Hematopoietic multipotent progenitor cell treated with erythropoietin and hydrocortisone succinate and interleukin-3 and kit ligand, for 4 days (in vitro differentiated cells): ENCODE measurements around the gene MTCH1.
"Not testable (repeated sequence)": the region's sequence is repeated elsewhere in the genome, so short reads cannot be mapped to it uniquely, and the experiment has no call there.

Source experiments
- DNase-seq: peaks from one replicate; pipeline ENCODE4 v3.0.0-alpha.2; 2015

The MTCH1 gene

GRCh38 chr6:36947570-36948351 lies 38.2 kb downstream of the MTCH1 start:
- DNase-seq: no peak

- no peak for DNase-seq
These were observed 39.5 kb downstream of the MTCH1 start for GRCh38 chr6:36946526-36946925.

GRCh38 chr6:36945301-36945700 lies 40.7 kb downstream of the MTCH1 start:
- DNase-seq: no peak

GRCh38 chr6:36944650-36945049 lies 41.3 kb downstream of the MTCH1 start:
- DNase-seq: no peak

- not testable (repeated sequence) for DNase-seq
These were observed 43.7 kb downstream of the MTCH1 start for GRCh38 chr6:36942329-36942728.

- not testable (repeated sequence) for DNase-seq
These were observed 44.4 kb downstream of the MTCH1 start for GRCh38 chr6:36941561-36941960.

- no peak for DNase-seq
These were observed 46.0 kb downstream of the MTCH1 start for GRCh38 chr6:36940027-36940426.

GRCh38 chr6:36939005-36939404 lies 47.0 kb downstream of the MTCH1 start:
- DNase-seq: not testable (repeated sequence)

GRCh38 chr6:36938536-36938935 lies 47.5 kb downstream of the MTCH1 start:
- no peak for DNase-seq

- DNase-seq: no peak
These were observed 48.1 kb downstream of the MTCH1 start for GRCh38 chr6:36937896-36938295.

- DNase-seq: no peak
These were observed 49.2 kb downstream of the MTCH1 start for GRCh38 chr6:36936824-36937223.

- DNase-seq: no peak
These were observed 51.1 kb downstream of the MTCH1 start for GRCh38 chr6:36934901-36935300.

GRCh38 chr6:36933519-36933918 lies 52.5 kb downstream of the MTCH1 start:
- DNase-seq: no peak

GRCh38 chr6:36933102-36933501 lies 52.9 kb downstream of the MTCH1 start:
- DNase-seq: no peak

GRCh38 chr6:36930483-36930882 lies 55.5 kb downstream of the MTCH1 start:
- DNase-seq: no peak

- no peak for DNase-seq
These were observed 56.4 kb downstream of the MTCH1 start for GRCh38 chr6:36929607-36930006.

GRCh38 chr6:36929152-36929551 lies 56.8 kb downstream of the MTCH1 start:
- no peak for DNase-seq

- DNase-seq: no peak
These were observed 57.5 kb downstream of the MTCH1 start for GRCh38 chr6:36928547-36928918.

- DNase-seq: no peak
These were observed 58.1 kb downstream of the MTCH1 start for GRCh38 chr6:36927691-36928546.

- no peak for DNase-seq
These were observed 59.1 kb downstream of the MTCH1 start for GRCh38 chr6:36926708-36927513.

GRCh38 chr6:36925809-36926208 lies 60.2 kb downstream of the MTCH1 start:
- DNase-seq: no peak

GRCh38 chr6:36924778-36925374 lies 61.1 kb downstream of the MTCH1 start:
- no peak for DNase-seq

- no peak for DNase-seq
These were observed 61.9 kb downstream of the MTCH1 start for GRCh38 chr6:36924131-36924530.
